NCI-H446 treated with DMSO at 0.1 percent for 48 hours (cell line): ENCODE measurements around the gene S100Z.
"Not testable (repeated sequence)": the region's sequence is repeated elsewhere in the genome, so short reads cannot be mapped to it uniquely, and the experiment has no call there.

Source experiments
- DNase-seq: peaks from one replicate; lab custom pipeline; 2025; lab: John Stamatoyannopoulos, UW

Gene S100Z

GRCh38 chr5:76849419-76850291, at the start of gene S100Z:
TSS of gene S100Z (plus strand) at chr5:76850014. CDS start at chr5:76875360, 25,346 bp downstream.
- no peak for DNase-seq

DNA sequence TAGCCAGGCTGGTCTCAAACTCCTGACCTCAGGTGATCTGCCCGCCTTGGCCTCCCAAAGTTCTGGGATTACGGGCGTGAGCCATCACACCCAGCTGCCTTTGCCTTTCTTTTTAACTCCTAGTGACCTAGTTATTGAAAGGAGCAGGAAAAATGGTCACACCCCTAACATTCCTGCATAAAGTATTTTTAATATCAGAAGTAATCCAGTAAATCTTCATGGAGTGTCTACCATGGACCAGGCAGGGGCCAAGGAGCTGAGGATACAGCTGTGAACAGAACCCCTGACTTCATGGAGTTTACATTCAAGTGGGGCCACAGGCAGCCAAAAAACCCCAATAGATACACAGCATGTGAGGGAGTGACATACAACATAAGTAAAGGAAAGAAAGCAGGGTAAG, 49.2 kb upstream of the S100Z start:
- no peak for DNase-seq

DNA sequence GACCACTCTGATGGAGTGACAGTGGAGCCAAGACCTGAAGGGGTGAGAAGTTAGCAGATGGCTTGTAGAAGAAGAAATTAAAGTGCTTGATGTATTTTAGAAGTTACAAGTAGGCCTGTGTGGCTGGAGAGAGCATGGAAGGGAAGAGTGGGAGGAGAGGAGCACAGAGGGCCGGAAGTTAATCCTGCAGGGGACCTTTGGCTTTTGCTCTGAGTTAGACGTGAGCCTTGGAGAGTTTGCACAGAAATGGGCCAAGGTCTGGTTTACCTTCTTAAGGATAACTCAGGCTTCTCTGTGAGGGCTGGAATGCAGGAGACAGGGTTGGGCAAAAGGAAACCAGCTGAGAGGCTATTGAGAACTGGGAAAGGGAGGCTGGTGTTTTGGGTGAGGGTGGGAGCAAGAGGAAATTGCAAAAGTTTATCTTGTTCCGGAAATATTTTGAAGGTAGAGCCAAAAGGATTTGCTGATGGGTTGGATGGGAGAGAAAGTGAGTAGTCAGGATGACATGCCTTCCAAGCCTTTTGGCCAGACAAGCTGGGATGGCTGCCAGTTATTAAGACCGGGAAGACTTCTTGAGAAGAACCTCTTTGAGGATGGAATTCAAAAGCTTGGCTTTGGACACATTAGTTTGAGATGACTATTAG, 48.5 kb upstream of the S100Z start:
- no peak for DNase-seq

- DNase-seq = no peak
Observed at GRCh38 chr5:76801803-76802195, 48.0 kb upstream of the S100Z start.

DNA sequence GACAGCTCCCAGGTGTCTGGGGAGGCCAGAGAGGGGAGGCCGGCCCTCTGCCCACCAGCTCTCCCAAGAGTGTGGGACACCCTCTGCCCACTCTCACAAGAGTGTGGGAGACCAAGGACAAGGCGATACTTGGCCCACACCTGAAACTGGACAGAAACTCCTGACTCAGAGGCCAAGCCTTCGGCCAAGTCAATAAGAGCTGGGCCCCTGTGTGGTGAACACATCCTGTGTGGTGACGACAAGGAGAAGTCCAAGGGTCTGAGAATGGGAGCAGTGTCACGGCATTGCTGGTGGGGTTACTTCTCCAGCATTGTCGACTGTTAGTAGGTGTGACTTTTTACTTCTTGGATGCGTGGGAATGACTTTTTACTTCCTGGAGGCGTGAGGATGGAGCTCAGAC, 45.5 kb upstream of the S100Z start:
- DNase-seq = no peak

- no peak for DNase-seq
Observed at GRCh38 chr5:76805821-76806505, 43.9 kb upstream of the S100Z start.

DNA sequence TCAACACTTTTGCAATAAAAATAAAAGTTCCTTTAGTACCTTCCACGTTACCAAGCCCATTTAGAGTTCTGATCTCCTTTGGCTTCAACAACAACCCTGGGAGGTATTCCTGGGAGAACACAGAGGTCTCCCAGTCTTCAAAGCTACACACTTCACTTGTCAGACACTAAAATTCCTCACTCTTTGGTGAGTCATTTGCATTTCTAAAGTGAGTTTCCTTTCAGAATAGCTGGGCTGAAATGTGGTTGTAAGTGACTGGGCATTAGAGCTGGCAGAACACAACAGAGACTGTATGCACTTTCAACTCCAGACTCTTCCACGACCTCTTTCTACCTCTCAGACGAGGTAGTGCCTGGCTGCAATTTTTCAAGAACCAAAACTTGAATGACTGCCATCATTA, 42.5 kb upstream of the S100Z start:
- no peak for DNase-seq

DNA sequence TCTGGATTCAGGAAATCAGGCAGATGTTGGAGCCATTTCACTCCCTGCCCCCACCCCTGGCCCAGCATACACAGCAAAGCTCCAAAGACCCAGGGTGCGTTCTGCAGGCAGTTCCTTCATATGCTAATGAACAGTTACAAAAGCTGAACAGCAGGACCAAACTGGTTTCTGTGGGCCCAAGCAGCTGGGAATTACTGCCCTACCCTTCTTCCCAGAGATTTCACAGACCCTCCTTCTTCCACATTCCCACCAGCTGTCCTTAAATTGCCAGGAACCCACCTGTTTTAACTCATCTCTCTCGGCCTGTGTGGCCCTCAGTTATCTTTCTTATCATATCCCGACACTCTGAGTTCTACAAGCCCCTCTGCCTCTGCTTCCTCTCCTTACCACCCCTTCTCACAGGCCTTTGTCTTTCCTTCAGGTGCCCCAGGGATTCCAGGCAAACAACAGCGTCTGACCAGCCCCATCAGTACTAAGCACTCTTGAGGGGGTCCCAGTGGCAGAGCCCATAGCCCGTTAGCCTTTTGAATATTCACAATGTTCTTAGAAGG, 41.6 kb upstream of the S100Z start:
- no peak for DNase-seq

GRCh38 chr5:76809141-76809540, 40.7 kb upstream of the S100Z start:
- no peak for DNase-seq

GRCh38 chr5:76810236-76810635, 39.6 kb upstream of the S100Z start:
- no peak for DNase-seq

DNA sequence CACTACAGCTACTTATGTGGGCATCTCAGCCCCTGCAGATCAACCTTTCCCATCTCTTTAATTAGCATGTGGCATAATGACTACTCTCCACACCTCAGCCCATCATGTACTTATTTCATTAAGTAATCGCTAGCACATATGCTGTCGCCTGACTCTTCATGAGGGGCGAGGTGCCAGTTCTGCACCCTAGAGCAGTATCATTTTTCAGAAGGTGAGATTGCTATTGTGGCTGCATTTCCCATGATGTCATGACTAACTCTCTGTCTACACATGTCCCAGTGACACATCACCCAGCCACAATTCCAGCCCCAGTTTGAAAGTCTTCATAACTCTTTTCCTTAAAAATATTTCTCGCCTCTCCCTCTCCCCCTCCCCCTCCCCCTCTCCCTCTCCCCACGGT, 38.6 kb upstream of the S100Z start:
- no peak for DNase-seq

DNA sequence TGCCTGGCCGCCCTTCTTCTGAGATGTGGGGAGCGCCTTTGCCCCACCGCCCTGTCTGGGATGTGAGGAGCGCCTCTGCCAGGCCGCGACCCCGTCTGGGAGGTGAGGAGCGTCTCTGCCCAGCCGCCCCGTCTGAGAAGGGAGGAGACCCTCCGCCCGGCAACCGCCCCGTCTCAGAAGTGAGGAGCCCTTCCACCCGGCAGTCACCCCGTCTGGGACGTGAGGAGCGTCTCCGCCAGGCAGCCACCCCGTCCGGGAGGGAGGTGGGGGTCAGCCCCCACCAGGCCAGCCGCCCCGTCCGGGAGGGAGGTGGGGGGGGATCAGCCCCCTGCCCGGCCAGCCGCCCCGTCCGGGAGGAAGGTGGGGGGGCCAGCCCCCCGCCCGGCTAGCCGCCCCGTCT, 37.6 kb upstream of the S100Z start:
- not testable (repeated sequence) for DNase-seq

- DNase-seq = no peak
Observed at GRCh38 chr5:76813982-76814562, 35.7 kb upstream of the S100Z start.

DNA sequence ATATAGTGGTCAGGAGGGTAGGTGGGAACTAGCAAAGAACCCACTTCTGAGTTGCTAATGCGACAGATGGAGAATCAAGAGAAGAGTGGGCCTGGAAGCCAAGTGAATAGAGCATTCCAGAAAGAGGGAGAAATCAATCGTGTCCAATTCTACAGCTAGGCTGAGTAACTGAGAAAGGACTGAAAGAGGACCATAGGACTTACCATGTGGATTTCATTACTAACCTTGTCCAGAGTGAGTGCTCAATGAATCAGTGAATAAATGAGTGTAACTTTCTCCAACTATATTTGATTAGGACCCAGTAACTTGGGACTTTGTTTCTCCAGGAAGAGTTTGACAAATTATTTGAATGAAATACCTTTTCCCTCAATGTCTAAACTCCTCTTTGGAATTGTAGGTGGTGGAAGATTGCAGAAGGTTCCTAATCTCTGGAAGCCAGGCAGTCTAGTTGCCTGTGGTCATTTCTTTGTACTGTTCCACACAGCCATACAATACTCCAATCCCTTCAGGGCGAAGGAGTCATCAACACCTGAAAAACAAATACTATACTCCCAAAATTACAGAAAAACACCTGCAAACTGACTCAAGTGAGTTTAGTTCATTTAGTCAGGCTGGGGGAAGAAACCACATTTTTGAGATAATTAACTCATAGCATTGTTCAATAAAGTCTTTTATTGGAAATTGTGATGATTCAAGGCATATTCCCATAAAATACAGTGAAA, 33.5 kb upstream of the S100Z start:
- DNase-seq = no peak

- no peak for DNase-seq
Observed at GRCh38 chr5:76818844-76819831, 30.7 kb upstream of the S100Z start, which contains the start of gene F2RL1. TSS of gene F2RL1 (plus strand) at chr5:76819030. CDS start at chr5:76819183, 153 bp downstream.

- DNase-seq = no peak
Observed at GRCh38 chr5:76819851-76820525, 29.8 kb upstream of the S100Z start.

DNA sequence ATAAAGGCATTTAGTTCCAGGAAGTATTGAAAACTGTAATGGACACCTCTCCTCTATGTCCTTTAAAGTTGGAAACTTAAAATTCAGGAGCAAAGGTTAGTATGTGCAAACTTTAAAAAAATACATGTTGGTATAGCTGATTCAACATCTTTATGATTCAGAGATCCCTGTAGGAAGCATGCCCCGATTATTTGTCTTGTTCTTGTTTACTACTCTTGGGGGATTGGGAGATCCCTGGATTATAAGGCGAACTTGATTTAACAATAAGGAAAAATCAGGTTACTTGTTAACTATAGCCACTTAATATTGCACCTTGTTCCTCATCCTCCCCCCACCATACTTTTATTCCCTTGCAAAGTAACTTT, 29.3 kb upstream of the S100Z start:
- DNase-seq = no peak

GRCh38 chr5:76821136-76821535, 28.7 kb upstream of the S100Z start:
- no peak for DNase-seq

- DNase-seq = not testable (repeated sequence)
Observed at GRCh38 chr5:76822105-76822731, 27.6 kb upstream of the S100Z start.
